ENCODE results near the gene BRCA1.
A peak's percentile ranks its signal among the peaks of the same experiment; 100 is the strongest.

The BRCA1 gene

DNA sequence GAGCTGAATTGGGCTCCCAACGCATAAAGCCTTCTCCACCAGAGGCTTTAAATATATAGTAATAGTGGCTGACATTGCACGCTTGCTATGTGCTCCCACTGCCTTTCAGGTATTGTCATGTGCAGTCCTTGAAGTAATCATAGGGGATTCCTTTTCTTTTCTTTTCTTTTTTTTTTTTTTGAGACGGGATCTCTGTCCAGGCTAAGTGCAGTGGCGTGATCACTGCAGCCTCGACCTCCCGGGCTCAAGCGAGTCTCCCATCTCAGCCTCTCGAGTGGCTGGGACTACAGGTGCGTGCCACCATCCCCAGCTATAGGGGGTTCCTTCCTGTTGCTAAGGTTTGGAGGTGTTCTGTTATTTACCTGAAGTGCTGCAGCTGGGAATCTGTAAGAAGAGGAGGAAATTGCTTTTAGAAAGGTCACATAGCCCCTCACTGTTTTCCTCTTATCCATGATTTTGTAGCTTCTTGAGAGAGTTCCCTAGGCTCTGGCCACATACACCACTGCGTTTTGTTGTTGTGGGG, 126.1 kb downstream of the BRCA1 start:
- no peak for DNase-seq

DNA sequence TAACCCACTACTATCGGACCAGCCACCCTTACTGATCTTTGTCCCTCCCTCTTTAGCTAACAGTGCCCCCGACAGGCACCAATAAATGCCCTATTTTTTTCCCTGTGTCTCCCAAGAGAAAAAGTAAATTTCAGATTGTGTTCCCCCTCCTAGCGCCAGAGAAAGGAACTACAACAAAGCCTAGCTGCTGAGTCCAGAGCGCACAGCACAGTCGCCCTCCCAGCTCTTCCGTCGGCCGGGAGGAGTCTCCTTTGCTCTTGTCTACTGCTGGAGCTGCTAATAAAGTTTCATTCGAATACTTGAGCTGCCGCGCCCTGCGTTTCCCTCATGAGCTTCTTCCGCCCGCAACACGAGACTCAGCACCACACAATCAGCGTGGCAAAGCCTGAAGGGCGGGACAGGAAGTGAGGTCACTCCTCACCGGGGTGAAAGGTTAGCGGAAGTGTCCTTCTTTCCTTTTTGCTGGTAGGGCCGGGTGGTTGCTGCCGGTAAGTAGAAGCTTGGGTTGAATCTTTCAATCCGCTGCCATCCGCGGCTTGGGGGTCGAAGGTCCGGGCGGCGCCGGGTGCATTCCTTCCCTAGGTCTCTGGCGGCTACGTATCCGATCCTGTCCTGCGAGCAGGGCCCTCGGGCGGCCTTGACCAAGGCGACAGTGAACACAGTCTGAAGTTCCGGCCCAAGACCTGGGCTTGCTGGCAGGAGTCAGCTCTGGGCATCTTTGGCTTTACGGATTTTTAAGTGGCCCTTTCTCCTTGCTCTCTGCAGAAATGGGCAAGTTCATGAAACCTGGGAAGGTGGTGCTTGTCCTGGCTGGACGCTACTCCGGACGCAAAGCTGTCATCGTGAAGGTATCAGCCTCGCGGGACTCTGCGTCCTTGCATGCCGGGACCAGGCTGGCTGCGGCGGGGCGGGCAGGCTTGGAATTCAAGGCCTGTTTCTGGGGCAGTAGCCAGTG, 126.9 kb downstream of the BRCA1 start, which contains the start of gene RPL27:
Gene RPL27 (plus strand): TSS at position 436 of the 955 bp plus-strand sequence. CDS start 332 bp downstream, at position 768.
- peak; percentile 100 for DNase-seq

DNA sequence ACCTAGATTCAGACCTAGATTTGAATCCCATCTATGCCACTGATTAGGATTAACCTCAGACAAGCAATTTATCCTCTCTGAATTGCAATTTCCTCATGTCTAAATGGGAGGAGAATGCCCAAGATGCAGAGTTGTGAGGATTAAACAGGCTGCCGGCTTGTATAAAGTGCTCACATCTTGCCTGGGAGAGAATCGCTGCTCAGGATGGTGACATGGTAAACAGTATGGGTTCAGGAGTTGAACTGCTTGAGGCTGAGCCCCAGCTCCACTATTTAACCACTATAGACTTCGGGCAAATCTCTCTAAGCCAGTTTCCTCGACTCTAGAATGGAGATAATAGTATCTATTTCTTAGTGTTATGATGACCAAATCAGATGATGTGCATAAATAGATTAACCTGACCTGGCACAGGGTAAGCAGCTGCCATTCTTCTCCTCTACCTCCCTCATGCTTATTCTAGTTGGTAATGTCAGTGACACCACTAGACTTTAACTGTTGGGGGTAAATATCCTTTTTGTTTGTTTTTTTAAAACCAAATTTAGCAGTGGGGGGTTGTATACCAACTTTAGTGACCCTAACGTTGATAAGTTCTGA, 127.7 kb downstream of the BRCA1 start:
- DNase-seq, result no peak

All from islet precursor cell (in vitro differentiated cells).